Activated naive CD4-positive, alpha-beta T cell treated with anti-CD3 and anti-CD28 coated beads, Interleukin-2, amount 50 U/mL, for 16 hours (primary cell): Measurements from ENCODE around the gene PCDHB2.
A peak's percentile ranks its signal among the peaks of the same experiment; 100 is the strongest.
"Not testable (repeated sequence)": the region's sequence is repeated elsewhere in the genome, so short reads cannot be mapped to it uniquely, and the experiment has no call there.

Source experiments
- DNase-seq: peaks from one replicate; pipeline ENCODE4 v3.0.0-alpha.2; 2020

PCDHB2 gene

DNA sequence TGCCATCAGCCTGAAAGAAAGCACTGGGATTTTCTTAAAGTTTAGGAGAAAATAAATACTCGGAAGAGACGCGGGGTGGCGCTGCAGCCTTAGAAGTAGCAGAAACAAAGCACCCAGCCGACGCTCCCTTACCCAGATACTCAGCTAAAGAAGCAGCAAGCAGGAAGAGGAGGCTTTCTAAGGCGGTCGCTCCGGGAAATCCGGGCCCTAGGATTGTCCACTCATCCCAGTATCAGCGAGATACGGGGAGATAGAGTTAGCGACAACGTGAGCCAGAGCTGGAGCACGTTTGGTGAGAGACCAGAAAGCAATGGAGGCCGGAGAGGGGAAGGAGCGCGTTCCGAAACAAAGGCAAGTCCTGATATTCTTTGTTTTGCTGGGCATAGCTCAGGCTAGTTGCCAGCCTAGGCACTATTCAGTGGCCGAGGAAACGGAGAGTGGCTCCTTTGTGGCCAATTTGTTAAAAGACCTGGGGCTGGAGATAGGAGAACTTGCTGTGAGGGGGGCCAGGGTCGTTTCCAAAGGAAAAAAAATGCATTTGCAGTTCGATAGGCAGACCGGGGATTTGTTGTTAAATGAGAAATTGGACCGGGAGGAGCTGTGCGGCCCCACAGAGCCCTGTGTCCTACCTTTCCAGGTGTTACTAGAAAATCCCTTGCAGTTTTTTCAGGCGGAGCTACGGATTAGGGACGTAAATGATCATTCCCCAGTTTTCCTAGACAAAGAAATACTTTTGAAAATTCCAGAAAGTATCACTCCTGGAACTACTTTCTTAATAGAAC lies at the start of gene PCDHB2:
TSS of gene PCDHB2 (plus strand) at position 135 of the 782 bp plus-strand sequence. CDS start at position 311, 176 bp downstream.
- no peak for DNase-seq

DNA sequence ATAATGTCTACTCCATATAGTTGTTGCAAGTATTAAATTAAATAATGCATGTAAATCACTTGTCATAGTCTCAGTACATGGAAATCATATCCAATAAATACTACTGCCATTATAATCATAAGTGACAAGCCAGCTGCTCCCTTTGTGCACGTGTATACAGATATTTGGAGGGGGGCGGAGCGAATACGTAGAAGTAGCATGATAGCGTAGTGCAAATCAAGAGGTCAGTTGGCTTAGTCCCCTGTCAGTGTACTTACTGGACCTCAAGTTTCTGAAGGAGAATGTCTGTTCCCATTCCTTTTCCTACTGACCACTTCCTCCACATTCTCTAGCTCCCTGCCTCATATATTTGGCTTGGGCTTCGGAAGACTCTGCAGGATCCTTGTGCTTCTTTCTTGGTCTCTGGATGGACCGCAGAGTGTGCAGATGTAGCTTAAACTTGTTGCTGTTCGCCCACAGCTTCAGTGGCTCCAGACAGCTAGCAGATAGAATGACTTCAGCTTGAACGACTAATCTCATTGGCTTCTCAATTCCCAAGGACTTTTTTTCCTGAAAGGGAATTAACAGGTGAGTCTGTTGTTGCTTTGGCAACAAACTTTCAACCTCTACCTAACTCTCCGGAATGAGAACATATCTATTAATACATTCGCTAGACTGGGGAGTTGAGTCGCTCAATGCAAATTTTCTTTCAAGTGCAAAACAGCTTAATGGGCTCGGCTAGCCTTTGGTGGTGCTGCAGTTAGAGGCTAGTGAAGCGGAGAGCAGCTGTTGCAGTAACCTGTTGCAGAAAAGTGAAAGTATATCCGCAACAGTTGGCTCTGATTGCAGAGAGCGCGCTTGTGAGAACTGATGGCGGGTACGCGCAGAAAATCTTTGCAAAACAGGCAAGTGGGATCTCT lies 43.5 kb upstream of the PCDHB2 start, which contains the start of gene PCDHB1:
TSS of gene PCDHB1 (plus strand) at position 753 of the 899 bp plus-strand sequence. CDS start at position 850, 97 bp downstream.
- DNase-seq, result no peak

DNA sequence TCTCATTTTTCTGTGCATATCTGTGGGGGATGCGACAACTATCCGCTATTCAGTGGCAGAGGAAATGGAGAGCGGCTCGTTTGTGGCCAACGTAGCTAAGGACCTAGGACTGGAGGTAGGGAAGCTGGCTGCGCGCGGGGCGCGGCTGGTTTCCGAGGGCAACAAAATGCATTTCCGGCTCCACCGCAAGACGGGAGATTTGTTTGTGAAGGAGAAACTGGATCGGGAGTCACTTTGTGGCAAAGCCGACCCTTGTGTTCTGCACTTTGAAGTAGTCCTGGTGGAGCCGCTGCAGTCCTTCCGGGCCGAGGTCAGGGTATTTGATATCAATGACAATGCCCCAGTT lies 42.9 kb upstream of the PCDHB2 start:
- no peak for DNase-seq

DNA sequence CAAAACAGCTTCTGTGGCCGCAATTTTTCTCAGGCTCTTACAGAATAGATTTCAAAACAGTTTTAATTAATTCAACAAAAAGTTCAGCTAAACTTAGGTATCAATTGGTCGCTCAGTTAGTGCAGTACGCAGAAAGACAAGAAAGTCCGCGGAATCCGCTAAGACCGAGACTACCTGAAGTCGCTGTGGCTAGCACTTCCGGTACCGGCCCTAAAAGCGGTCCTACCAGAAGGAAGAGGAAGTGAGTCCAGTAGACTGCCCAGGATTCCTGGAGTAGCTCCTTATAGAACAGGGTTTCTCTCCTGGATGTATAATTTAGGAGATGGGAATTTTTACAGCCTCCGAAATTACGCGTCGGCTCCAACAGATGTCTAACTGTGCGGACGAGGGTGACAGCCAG lies 16.6 kb upstream of the PCDHB2 start:
- DNase-seq, result no peak

DNA sequence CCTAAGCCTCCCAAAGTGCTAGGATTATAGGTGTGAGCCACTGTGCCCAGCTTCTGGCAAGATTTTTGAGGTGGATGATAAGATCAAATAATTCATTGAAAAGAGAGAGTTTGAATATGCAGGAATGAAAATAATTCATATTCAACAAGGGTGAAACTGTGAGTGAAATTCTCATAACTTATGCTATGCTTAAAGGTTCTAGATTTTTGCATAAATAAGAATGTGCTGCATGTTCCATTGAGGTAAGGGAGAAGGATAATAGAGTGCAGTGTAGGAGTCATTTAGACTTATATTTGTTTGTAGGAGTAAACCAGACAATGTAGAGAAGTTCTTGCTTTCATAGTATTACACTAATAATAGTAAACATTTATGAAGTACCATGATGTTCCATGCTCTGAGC lies 12.2 kb upstream of the PCDHB2 start:
- DNase-seq, result no peak

DNA sequence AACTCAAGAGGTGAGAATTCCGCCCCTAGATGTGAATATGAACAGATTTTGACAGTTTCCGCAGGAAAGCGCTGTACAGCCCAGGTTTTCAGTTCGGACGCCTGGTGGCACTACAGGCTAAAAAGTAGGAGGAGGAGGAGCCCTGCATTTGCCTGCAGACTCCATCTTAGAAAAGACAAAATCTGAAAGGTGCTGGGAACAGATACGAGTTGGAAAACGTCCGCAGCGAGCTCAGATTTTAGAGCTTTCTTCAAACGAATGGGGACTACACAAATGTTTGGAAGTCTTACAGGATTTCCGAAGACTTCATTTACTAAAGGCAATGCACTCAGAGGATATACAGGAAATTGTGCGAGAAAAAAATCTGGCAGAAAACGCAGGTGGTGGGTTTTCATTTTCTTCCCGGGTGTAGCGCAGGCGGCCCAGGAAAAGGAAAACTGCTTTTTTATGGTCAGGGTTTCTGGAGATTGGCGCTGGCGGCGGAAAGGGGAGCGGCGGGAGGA lies 9.9 kb upstream of the PCDHB2 start:
- DNase-seq, result peak; percentile 37

DNA sequence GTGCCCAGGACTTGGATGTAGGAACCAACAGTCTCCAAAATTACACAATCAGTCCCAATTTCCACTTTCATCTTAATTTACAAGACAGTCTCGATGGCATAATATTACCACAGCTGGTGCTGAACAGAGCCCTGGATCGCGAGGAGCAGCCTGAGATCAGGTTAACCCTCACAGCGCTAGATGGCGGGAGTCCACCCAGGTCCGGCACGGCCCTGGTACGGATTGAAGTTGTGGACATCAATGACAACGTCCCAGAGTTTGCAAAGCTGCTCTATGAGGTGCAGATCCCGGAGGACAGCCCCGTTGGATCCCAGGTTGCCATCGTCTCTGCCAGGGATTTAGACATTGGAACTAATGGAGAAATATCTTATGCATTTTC lies 837 bp downstream of the PCDHB2 start:
- DNase-seq, result no peak

DNA sequence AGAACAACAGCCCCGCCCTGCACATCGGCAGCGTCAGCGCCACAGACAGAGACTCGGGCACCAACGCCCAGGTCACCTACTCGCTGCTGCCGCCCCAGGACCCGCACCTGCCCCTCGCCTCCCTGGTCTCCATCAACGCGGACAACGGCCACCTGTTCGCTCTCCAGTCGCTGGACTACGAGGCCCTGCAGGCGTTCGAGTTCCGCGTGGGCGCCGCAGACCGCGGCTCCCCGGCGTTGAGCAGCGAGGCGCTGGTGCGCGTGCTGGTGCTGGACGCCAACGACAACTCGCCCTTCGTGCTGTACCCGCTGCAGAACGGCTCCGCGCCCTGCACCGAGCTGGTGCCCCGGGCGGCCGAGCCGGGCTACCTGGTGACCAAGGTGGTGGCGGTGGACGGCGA lies 1.8 kb downstream of the PCDHB2 start:
- DNase-seq, result not testable (repeated sequence)

DNA sequence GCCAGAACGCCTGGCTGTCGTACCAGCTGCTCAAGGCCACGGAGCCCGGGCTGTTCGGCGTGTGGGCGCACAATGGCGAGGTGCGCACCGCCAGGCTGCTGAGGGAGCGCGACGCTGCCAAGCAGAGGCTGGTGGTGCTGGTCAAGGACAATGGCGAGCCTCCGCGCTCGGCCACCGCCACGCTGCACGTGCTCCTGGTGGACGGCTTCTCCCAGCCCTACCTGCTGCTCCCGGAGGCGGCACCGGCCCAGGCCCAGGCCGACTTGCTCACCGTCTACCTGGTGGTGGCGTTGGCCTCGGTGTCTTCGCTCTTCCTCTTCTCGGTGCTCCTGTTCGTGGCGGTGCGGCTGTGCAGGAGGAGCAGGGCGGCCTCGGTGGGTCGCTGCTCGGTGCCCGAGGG lies 2.2 kb downstream of the PCDHB2 start:
- not testable (repeated sequence) for DNase-seq

DNA sequence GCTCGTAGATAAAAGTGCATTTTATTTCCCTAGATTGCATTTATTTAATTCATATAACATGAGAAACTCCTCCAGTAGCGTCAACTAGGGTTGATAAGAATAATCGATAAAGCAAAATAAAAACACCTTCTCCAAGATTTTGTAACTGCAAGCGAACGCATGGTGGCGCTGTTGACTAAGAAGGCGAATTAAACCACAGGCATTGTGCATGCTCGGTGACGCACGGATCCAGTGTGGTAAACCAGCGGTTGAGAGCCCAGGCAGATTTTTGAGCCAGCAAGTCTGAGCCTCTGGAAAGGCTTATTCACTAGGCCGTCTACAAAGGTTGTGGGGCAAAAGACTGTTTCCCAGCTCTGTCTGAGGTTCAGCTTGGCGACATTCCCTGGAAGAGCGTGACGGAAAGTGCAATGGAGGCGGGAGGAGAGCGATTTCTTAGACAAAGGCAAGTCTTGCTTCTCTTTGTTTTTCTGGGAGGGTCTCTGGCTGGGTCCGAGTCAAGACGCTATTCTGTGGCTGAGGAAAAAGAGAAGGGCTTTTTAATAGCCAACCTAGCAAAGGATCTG lies 5.9 kb downstream of the PCDHB2 start, which contains the start of gene PCDHB3:
TSS of gene PCDHB3 (plus strand) at position 231 of the 563 bp plus-strand sequence. CDS start at position 408, 177 bp downstream.
- no peak for DNase-seq

DNA sequence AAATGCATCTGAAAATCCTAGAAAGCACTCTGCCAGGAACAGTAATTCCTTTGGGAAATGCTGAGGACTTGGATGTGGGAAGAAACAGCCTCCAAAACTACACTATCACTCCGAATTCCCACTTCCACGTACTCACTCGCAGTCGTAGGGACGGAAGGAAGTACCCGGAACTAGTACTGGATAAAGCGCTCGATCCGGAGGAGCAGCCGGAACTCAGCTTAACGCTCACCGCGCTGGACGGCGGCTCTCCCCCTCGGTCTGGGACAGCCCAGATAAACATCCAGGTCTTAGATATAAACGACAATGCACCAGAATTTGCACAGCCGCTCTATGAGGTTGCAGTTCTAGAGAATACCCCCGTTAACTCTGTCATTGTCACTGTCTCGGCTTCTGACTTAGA lies 6.6 kb downstream of the PCDHB2 start:
- DNase-seq, result no peak

DNA sequence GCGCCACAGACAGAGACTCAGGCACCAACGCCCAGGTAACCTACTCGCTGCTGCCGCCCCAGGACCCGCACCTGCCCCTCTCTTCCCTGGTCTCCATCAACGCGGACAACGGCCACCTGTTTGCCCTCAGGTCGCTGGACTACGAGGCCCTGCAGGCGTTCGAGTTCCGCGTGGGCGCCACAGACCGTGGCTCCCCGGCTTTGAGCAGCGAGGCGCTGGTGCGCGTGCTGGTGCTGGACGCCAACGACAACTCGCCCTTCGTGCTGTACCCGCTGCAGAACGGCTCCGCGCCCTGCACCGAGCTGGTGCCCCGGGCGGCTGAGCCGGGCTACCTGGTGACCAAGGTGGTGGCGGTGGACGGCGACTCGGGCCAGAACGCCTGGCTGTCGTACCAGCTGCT lies 7.7 kb downstream of the PCDHB2 start:
- DNase-seq, result not testable (repeated sequence)

DNA sequence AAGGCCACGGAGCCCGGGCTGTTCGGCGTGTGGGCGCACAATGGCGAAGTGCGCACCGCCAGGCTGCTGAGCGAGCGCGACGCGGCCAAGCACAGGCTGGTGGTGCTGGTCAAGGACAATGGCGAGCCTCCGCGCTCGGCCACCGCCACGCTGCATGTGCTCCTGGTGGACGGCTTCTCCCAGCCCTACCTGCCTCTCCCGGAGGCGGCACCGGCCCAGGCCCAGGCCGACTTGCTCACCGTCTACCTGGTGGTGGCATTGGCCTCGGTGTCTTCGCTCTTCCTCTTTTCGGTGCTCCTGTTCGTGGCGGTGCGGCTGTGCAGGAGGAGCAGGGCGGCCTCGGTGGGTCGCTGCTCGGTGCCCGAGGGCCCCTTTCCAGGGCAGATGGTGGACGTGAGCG lies 8.1 kb downstream of the PCDHB2 start:
- not testable (repeated sequence) for DNase-seq

DNA sequence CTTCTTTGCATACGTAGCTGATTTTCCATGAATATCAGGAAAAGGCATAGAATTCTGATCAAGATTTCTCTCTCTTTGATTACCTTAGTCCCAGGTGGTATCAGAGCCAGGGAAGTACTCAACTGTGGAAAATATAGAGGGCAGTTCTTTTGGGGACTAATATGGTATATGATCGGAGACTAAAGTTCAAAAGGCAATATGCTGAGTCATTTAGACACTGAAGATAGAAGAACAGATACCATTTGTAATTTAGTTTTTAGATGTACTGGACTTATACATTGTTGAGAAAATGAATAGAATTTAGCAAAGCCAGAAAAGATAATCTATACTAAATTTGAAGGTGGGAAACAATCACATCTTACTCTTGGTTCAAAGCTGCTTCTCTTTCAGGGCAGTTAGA lies 10.9 kb downstream of the PCDHB2 start:
- no peak for DNase-seq

DNA sequence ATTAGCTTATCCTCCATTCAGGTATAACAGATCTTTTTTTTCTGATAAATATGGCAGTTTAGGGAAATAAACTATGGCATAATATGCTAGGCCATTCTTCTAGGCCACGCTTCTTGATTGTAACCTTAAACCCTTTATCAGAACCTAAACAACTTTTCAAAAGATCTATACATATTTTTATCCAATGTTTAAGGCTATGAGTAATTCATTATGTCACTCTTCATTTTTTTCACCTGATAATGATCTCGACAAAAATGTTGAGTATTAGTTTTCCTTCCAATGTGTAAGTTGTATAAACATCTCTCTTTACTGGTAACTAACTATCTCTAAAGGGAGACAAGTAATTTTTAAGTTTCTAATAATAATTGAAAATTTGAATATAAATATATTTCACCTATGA lies 24.8 kb downstream of the PCDHB2 start:
- DNase-seq, result no peak

DNA sequence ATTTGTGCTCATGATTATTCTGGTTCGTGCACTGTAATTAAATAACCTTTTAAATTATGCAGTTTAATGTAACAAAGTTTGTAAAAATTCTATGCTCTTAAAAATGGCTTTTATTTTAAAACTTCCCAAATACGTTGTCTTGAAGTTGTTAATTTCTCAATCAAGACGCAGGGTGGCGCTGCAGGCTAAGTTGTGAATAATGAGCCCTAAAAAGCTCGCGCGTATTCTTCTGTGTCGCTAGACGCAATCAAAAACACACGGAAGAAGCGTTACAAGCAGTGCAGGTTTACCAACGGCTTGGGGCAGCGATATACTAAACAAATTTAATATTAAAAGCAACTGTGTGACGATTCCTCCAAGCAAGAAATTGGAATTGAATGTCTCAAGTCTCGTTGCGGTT lies 27.1 kb downstream of the PCDHB2 start, which contains the start of gene PCDHB4:
TSS of gene PCDHB4 (plus strand) at position 256 of the 400 bp plus-strand sequence. CDS start 181 bp downstream, outside the sequence.
- DNase-seq, result no peak

DNA sequence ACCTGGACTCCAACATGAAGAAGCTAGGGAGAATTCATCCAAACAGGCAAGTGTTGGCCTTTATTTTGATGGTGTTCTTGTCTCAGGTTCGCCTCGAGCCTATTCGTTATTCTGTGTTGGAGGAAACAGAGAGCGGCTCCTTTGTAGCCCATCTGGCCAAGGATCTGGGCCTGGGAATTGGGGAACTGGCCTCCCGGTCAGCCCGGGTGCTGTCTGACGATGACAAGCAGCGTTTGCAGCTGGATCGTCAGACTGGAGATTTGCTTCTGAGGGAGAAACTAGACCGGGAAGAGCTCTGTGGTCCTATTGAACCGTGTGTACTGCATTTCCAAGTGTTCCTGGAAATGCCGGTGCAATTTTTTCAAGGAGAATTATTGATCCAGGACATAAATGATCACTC lies 27.6 kb downstream of the PCDHB2 start:
- no peak for DNase-seq

DNA sequence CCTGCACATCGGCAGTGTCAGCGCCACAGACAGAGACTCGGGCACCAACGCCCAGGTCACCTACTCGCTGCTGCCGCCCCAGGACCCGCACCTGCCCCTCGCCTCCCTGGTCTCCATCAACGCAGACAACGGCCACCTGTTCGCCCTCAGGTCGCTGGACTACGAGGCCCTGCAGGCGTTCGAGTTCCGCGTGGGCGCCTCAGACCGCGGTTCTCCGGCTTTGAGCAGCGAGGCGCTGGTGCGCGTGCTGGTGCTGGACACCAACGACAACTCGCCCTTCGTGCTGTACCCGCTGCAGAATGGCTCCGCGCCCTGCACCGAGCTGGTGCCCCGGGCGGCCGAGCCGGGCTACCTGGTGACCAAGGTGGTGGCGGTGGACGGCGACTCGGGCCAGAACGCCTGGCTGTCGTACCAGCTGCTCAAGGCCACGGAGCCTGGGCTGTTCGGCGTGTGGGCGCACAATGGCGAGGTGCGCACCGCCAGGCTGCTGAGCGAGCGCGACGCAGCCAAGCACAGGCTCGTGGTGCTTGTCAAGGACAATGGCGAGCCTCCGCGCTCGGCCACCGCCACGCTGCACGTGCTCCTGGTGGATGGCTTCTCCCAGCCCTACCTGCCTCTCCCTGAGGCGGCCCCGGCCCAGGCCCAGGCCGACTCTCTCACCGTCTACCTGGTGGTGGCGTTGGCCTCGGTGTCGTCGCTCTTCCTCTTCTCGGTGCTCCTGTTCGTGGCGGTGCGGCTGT lies 29.2 kb downstream of the PCDHB2 start:
- DNase-seq, result not testable (repeated sequence)

DNA sequence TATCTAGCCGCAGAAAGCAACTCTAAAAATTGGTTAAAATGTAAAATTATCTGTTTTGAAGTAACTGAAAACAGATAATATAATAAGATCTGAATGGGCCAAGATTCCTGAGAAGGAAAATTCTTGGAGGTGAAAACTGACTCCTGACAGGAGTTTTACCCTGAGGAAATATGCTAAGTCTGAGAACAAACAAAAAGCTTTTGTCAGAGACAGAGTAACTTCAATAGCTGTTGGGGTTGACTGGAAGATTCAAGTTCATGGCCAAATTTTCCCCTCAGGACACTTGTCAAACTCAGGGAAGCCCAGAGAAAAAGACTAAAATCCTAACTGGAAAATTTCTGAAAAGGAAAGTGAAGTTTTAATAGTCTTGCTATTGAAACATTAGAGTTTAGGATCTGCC lies 32.9 kb downstream of the PCDHB2 start:
- DNase-seq, result no peak

DNA sequence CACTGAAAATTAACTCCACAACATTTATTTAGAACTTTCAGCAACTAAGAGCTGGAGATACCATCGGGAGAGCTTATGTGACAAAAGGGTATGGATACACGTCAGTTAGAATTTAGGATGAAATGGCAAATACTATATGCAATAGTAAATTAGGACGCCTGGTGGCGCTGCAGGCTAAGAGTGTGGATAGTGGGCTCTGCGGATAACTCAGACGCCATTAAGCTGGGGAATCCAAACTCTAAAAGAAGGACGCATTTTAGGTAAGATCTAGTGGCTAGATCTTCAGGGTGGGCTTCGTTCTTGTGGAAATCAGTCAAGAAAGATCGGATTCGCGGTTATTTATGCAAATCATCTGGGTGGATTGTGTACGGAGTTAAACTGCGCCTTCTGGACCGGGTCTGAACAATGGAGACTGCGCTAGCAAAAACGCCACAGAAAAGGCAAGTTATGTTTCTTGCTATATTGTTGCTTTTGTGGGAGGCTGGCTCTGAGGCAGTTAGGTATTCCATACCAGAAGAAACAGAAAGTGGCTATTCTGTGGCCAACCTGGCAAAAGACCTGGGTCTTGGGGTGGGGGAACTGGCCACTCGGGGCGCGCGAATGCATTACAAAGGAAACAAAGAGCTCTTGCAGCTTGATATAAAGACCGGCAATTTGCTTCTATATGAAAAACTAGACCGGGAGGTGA lies 40.8 kb downstream of the PCDHB2 start, which contains the start of gene PCDHB5:
TSS of gene PCDHB5 (plus strand) at position 177 of the 688 bp plus-strand sequence. CDS start at position 406, 229 bp downstream.
- no peak for DNase-seq

DNA sequence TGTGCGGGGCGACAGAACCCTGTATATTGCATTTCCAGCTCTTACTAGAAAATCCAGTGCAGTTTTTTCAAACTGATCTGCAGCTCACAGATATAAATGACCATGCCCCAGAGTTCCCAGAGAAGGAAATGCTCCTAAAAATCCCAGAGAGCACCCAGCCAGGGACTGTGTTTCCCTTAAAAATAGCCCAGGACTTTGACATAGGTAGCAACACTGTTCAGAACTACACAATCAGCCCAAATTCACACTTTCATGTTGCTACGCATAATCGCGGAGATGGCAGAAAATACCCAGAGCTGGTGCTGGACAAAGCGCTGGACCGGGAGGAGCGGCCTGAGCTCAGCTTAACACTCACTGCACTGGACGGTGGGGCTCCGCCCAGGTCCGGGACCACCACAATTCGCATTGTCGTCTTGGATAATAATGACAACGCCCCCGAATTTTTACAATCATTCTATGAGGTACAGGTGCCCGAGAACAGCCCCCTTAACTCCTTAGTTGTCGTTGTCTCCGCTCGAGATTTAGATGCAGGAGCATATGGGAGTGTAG lies 41.4 kb downstream of the PCDHB2 start:
- DNase-seq, result no peak
